Measurements from ENCODE around the gene KIAA0825. TPM values are rescaled to one million over a fixed set of nuclear protein-coding genes. Genes with fewer than 3 reads are reported as not detected.

KIAA0825 gene
- polyA plus RNA-seq, 1 donor from 2014 or later: 5.1 TPM

DNA sequence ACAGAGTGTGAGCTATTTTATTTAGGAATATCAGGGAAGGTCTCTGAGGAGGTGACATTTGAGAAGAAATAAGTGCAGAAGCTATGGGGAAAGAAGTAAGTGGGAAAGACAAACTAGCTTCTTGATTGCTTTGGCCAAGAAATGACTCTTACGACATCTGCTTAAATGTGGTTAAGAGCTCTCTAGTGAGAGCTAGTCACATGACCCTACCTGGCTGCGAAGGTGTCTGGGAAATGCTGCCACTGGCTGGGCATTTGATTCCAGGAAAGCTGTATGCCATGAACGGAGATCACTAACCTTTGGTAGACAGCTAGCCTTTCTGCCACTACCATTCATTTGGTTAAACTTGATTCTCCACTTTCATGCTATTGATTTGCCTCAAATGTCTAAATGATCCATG is 80.1 kb downstream of the KIAA0825 start:
- no peaks in the 10 kb centered on the region for H3K27me3 ChIP-seq (ENCODE audit: insufficient read depth, low read depth, low read length)
- H3K36me3 ChIP-seq (ENCODE audit: insufficient read depth, low read length): no peaks in the 10 kb centered on the region
- no peaks in the 10 kb centered on the region for H3F3A ChIP-seq (ENCODE audit: insufficient read depth, low read length, poor library complexity, severe bottlenecking)
- no peak for TF ChIP-seq EP300 (conservative IDR thresholded peaks at IDR 0.05; ENCODE audit: poor library complexity, severe bottlenecking)
- TF ChIP-seq RAD21 (conservative IDR thresholded peaks at IDR 0.05): no peak
- TF ChIP-seq TAF1 (IDR thresholded peaks at IDR 0.05; ENCODE audit: low read depth): no peak
- TF ChIP-seq, protein P1, sequence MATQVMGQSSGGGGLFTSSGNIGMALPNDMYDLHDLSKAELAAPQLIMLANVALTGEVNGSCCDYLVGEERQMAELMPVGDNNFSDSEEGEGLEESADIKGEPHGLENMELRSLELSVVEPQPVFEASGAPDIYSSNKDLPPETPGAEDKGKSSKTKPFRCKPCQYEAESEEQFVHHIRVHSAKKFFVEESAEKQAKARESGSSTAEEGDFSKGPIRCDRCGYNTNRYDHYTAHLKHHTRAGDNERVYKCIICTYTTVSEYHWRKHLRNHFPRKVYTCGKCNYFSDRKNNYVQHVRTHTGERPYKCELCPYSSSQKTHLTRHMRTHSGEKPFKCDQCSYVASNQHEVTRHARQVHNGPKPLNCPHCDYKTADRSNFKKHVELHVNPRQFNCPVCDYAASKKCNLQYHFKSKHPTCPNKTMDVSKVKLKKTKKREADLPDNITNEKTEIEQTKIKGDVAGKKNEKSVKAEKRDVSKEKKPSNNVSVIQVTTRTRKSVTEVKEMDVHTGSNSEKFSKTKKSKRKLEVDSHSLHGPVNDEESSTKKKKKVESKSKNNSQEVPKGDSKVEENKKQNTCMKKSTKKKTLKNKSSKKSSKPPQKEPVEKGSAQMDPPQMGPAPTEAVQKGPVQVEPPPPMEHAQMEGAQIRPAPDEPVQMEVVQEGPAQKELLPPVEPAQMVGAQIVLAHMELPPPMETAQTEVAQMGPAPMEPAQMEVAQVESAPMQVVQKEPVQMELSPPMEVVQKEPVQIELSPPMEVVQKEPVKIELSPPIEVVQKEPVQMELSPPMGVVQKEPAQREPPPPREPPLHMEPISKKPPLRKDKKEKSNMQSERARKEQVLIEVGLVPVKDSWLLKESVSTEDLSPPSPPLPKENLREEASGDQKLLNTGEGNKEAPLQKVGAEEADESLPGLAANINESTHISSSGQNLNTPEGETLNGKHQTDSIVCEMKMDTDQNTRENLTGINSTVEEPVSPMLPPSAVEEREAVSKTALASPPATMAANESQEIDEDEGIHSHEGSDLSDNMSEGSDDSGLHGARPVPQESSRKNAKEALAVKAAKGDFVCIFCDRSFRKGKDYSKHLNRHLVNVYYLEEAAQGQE (IDR thresholded peaks at IDR 0.05; ENCODE audit: borderline replicate concordance): no peak
- TF ChIP-seq SMC3 (conservative IDR thresholded peaks at IDR 0.05; ENCODE audit: poor library complexity): no peak
- TF ChIP-seq MXI1 (conservative IDR thresholded peaks at IDR 0.05; ENCODE audit: poor library complexity, severe bottlenecking): no peak
- TF ChIP-seq EZH2 (IDR thresholded peaks at IDR 0.05; ENCODE audit: borderline replicate concordance, insufficient read depth, low read length, poor library complexity, severe bottlenecking): no peak
- TF ChIP-seq POLR2AphosphoS5 (IDR thresholded peaks at IDR 0.05): no peak
- TF ChIP-seq, protein P2, sequence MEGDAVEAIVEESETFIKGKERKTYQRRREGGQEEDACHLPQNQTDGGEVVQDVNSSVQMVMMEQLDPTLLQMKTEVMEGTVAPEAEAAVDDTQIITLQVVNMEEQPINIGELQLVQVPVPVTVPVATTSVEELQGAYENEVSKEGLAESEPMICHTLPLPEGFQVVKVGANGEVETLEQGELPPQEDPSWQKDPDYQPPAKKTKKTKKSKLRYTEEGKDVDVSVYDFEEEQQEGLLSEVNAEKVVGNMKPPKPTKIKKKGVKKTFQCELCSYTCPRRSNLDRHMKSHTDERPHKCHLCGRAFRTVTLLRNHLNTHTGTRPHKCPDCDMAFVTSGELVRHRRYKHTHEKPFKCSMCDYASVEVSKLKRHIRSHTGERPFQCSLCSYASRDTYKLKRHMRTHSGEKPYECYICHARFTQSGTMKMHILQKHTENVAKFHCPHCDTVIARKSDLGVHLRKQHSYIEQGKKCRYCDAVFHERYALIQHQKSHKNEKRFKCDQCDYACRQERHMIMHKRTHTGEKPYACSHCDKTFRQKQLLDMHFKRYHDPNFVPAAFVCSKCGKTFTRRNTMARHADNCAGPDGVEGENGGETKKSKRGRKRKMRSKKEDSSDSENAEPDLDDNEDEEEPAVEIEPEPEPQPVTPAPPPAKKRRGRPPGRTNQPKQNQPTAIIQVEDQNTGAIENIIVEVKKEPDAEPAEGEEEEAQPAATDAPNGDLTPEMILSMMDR (IDR thresholded peaks at IDR 0.05; ENCODE audit: poor library complexity, severe bottlenecking): no peak
- H3K4me2 ChIP-seq (ENCODE audit: low read length): no peak overlapping the region
- no peaks in the 10 kb centered on the region for H4K20me1 ChIP-seq (ENCODE audit: insufficient read depth)
- H3K79me2 ChIP-seq (replicated peaks; ENCODE audit: insufficient read depth, low read length): no peaks in the 10 kb centered on the region
- no peak overlapping the region for H3K27ac ChIP-seq (ENCODE audit: low read length)
- H3K9me2 ChIP-seq (ENCODE audit: insufficient read depth, low read length): no peaks in the 10 kb centered on the region
- H3K9me3 ChIP-seq (ENCODE audit: low read length): no peaks in the 10 kb centered on the region
- H2AFZ ChIP-seq (ENCODE audit: low read depth, low read length): no peak overlapping the region
- H3K9ac ChIP-seq (ENCODE audit: low read length): no peak overlapping the region
- H3K4me3 ChIP-seq (ENCODE audit: low read length): no peak overlapping the region

GRCh38 chr5:94526706-94527105 is 91.7 kb downstream of the KIAA0825 start:
- Histone ChIP-seq H3K9me2 (ENCODE audit: insufficient read depth, low read length) (no peaks in the 10 kb centered on the region), H3K79me2 (replicated peaks; ENCODE audit: insufficient read depth, low read length) (no peaks in the 10 kb centered on the region), H3K36me3 (ENCODE audit: insufficient read depth, low read length) (no peaks in the 10 kb centered on the region), H2AFZ (ENCODE audit: low read depth, low read length) (no peak overlapping the region), H3K27me3 (ENCODE audit: insufficient read depth, low read depth, low read length) (no peaks in the 10 kb centered on the region), H3K9me3 (ENCODE audit: low read length) (no peaks in the 10 kb centered on the region), H4K20me1 (ENCODE audit: insufficient read depth) (no peaks in the 10 kb centered on the region), H3K4me2 (ENCODE audit: low read length) (no peak overlapping the region), H3F3A (ENCODE audit: insufficient read depth, low read length, poor library complexity, severe bottlenecking) (no peaks in the 10 kb centered on the region), H3K4me3 (ENCODE audit: low read length) (no peak overlapping the region), H3K9ac (ENCODE audit: low read length) (no peak overlapping the region), H3K27ac (ENCODE audit: low read length) (no peak overlapping the region)
- TF ChIP-seq, protein P1 (IDR thresholded peaks at IDR 0.05; ENCODE audit: borderline replicate concordance): no peak
- TF ChIP-seq SMC3 (conservative IDR thresholded peaks at IDR 0.05; ENCODE audit: poor library complexity): no peak
- no peak for TF ChIP-seq TAF1 (IDR thresholded peaks at IDR 0.05; ENCODE audit: low read depth)
- TF ChIP-seq MXI1 (conservative IDR thresholded peaks at IDR 0.05; ENCODE audit: poor library complexity, severe bottlenecking): no peak
- no peak for TF ChIP-seq EP300 (conservative IDR thresholded peaks at IDR 0.05; ENCODE audit: poor library complexity, severe bottlenecking)
- TF ChIP-seq EZH2 (IDR thresholded peaks at IDR 0.05; ENCODE audit: borderline replicate concordance, insufficient read depth, low read length, poor library complexity, severe bottlenecking): no peak
- TF ChIP-seq RAD21 (conservative IDR thresholded peaks at IDR 0.05): no peak
- TF ChIP-seq POLR2AphosphoS5 (IDR thresholded peaks at IDR 0.05): no peak
- TF ChIP-seq, protein P2 (IDR thresholded peaks at IDR 0.05; ENCODE audit: poor library complexity, severe bottlenecking): no peak
